Thyroid gland (tissue), 4 donors: ENCODE results near the gene ABCA3. TPM values are rescaled to one million over a fixed set of nuclear protein-coding genes. Genes with fewer than 3 reads are reported as not detected.

Source experiments
- DNase-seq, 2 donors: peaks; one replicate each; pipeline ENCODE4 v3.0.0-alpha.2; 2019
- H3K27ac ChIP-seq, 3 donors: fragments of 200-600 bp; sonication (generic); 1 replicate in 2 of 3; 2 replicates in 1 of 3; pipeline ENCODE4 v1.5.1; 2016 to 2019; ENCODE audit warnings: mild to moderate bottlenecking in 1 of 3, moderate library complexity in 1 of 3
- H3K27me3 ChIP-seq: fragments of 200-600 bp; sonication (generic); one replicate; pipeline ENCODE4 v1.5.1; 2019
- H3K36me3 ChIP-seq, 2 donors: fragments of 200-600 bp; sonication (generic); one replicate each; pipeline ENCODE4 v1.5.1; 2016 to 2019
- H3K4me1 ChIP-seq, 2 donors: fragments of 200-600 bp; sonication (generic); one replicate each; pipeline ENCODE4 v1.5.1; 2017 to 2019
- H3K4me3 ChIP-seq, 3 donors: fragments of 200-600 bp; sonication (generic); replicated peaks in 1 of 3; 1 replicate in 2 of 3; 2 replicates in 1 of 3; pipeline ENCODE4 v1.5.1; 2016; ENCODE audit warnings: mild to moderate bottlenecking in 1 of 3
- H3K9me3 ChIP-seq: fragments of 200-600 bp; sonication (generic); one replicate; pipeline ENCODE4 v1.5.1; 2017
- CTCF ChIP-seq, 6 experiments: fragments of 200-600 bp in 3 of 6; fragments of 450-650 bp in 3 of 6; sonication (generic) in 3 of 6; IDR thresholded peaks; one replicate each; pipeline ENCODE4 v1.5.1; 2016 to 2019; ENCODE audit warnings: antibody characterized with exemption in 6 of 6, mild to moderate bottlenecking in 2 of 6, inconsistent platforms in 1 of 6, moderate library complexity in 1 of 6
- POLR2A ChIP-seq, 2 donors: fragments of 450-650 bp; IDR thresholded peaks; one replicate each; pipeline ENCODE4 v1.6.1; 2017; ENCODE audit warnings: antibody characterized with exemption in 2 of 2, mild to moderate bottlenecking in 2 of 2, moderate library complexity in 1 of 2
- WGBS, 2 donors: methylation state at CpG; one replicate each; pipeline ENCODE4 v1.1.5; 2017; 5-methylcytosine and 5-hydroxymethylcytosine counted together
- intact Hi-C: fragments of 100-400 bp; cut with DNase I; formaldehyde crosslinking; loops from one replicate; pipeline ENCODE4 v1.15.1; 2023
- total RNA-seq, 4 donors: library from RNA; depleted of rRNA; stranded (reverse); fragments of >200 nt; gene quantifications; one replicate each; pipeline ENCODE4 v1.2.3, GENCODE V29; 2016

Gene ABCA3
- total RNA-seq, 4 donors from 2014 or later = 36.5 to 66.7 (median 60.4) TPM

GRCh38 chr16:2364638-2365210 is 24.2 kb upstream of the ABCA3 start:
- Histone ChIP-seq H3K36me3 (no peaks in the 10 kb centered on the region), H3K27ac (no peak overlapping the region), H3K4me1 (peaks cover 0 to 9% of the 10 kb centered on the region in 2 donors), H3K9me3 (no peaks in the 10 kb centered on the region), H3K4me3 (no peak overlapping the region), H3K27me3 (no peaks in the 10 kb centered on the region)
- intact Hi-C loops = no loop called here
- no peak for DNase-seq
- 43 to 49% methylated on average over 3 of the region's 3 CpGs for WGBS, 2 donors
- TF ChIP-seq CTCF (IDR thresholded peaks at IDR 0.05) = no peak
- no peak for TF ChIP-seq POLR2A (IDR thresholded peaks at IDR 0.05)

GRCh38 chr16:2362218-2362617 is 21.7 kb upstream of the ABCA3 start:
- Histone ChIP-seq H3K27me3 (no peaks in the 10 kb centered on the region), H3K36me3 (no peaks in the 10 kb centered on the region), H3K9me3 (no peaks in the 10 kb centered on the region), H3K4me1 (peaks cover 0 to 9% of the 10 kb centered on the region in 2 donors), H3K27ac (no peak overlapping the region), H3K4me3 (no peak overlapping the region)
- intact Hi-C loops = no loop called here
- 78 to 79% methylated on average over 3 of the region's 3 CpGs for WGBS, 2 donors
- no peak for TF ChIP-seq POLR2A (IDR thresholded peaks at IDR 0.05)
- TF ChIP-seq CTCF (IDR thresholded peaks at IDR 0.05) = no peak
- no peak for DNase-seq

- Histone ChIP-seq H3K9me3 (no peaks in the 10 kb centered on the region), H3K4me1 (peaks cover 0 to 9% of the 10 kb centered on the region in 2 donors), H3K4me3 (no peak overlapping the region), H3K36me3 (no peaks in the 10 kb centered on the region), H3K27ac (no peak overlapping the region), H3K27me3 (no peaks in the 10 kb centered on the region)
- DNase-seq = no peak
- TF ChIP-seq POLR2A (IDR thresholded peaks at IDR 0.05) = no peak
- no peak for TF ChIP-seq CTCF (IDR thresholded peaks at IDR 0.05)
- intact Hi-C loops = no loop called here
- 82 to 84% methylated on average over 4 of the region's 4 CpGs for whole genome bisulfite sequencing, 2 donors
These were observed 20.6 kb upstream of the ABCA3 start for GRCh38 chr16:2361129-2361528.

- no peak for DNase-seq
- Histone ChIP-seq H3K27me3 (no peaks in the 10 kb centered on the region), H3K36me3 (no peaks in the 10 kb centered on the region), H3K4me1 (peaks cover 0 to 9% of the 10 kb centered on the region in 2 donors), H3K9me3 (no peaks in the 10 kb centered on the region), H3K4me3 (no peak overlapping the region), H3K27ac (no peak overlapping the region)
- TF ChIP-seq POLR2A (IDR thresholded peaks at IDR 0.05) (no peak), CTCF (IDR thresholded peaks at IDR 0.05) (no peak)
- intact Hi-C loops = no loop called here
- 78 to 83% methylated on average over 4 of the region's 4 CpGs for WGBS, 2 donors
These were observed 19.4 kb upstream of the ABCA3 start for GRCh38 chr16:2359919-2360318.

GRCh38 chr16:2358811-2359210 is 18.3 kb upstream of the ABCA3 start:
- whole genome bisulfite sequencing, 2 donors = 97 to 98% methylated on average over 3 of the region's 3 CpGs
- TF ChIP-seq POLR2A (IDR thresholded peaks at IDR 0.05) (no peak), CTCF (IDR thresholded peaks at IDR 0.05) (no peak)
- no peaks in the 10 kb centered on the region for H3K9me3 ChIP-seq
- H3K27ac ChIP-seq = no peak overlapping the region
- peaks cover 0 to 8% of the 10 kb centered on the region in 2 donors for H3K4me1 ChIP-seq
- no peaks in the 10 kb centered on the region for H3K36me3 ChIP-seq
- no peak for DNase-seq
- H3K4me3 ChIP-seq = no peak overlapping the region
- intact Hi-C loops = no loop called here
- no peaks in the 10 kb centered on the region for H3K27me3 ChIP-seq
